GM12878 (cell line): ENCODE results near the gene TMEM186. TPM values are rescaled to one million over a fixed set of nuclear protein-coding genes. Genes with fewer than 3 reads are reported as not detected.

Experiments used
- ATAC-seq: fragments of 200-7000 bp; cut with Tn5 transposase; 3 replicates; pipeline ENCODE4 v1.9.1; 2020; ENCODE audit warnings: mild to moderate bottlenecking, moderate library complexity
- BruUV-seq: library from RNA; stranded (reverse); fragments of 400-500 nt; replicated peaks from 2 replicates; lab custom pipeline; 2021; lab: Mats Ljungman, UMichigan
- CTCF ChIA-PET: fragments of 300-600 bp; sonication (Branson Sonifier 250); formaldehyde crosslinking; extraction: SDS; loops from one replicate; lab custom pipeline; 2021; ENCODE audit warnings: inconsistent platforms; lab: Yijun Ruan, JAX
- POLR2A ChIA-PET: fragments of 350-600 bp; formaldehyde crosslinking; extraction: SDS; loops from one replicate; lab custom pipeline; 2021; ENCODE audit warnings: inconsistent platforms; lab: Charles Lee
- RAD21 ChIA-PET: fragments of 300-600 bp; sonication (Branson Sonifier 250); formaldehyde crosslinking; loops from one replicate; lab custom pipeline; 2023; ENCODE audit warnings: antibody characterized with exemption; ENCODE audit not compliant: unreplicated experiment; lab: Charles Lee
- SMC1A ChIA-PET: fragments of 300-600 bp; sonication (Branson Sonifier 250); formaldehyde crosslinking; loops from one replicate; lab custom pipeline; 2023; ENCODE audit not compliant: unreplicated experiment, uncharacterized antibody; lab: Charles Lee
- DNase-seq: peaks from one replicate; pipeline ENCODE4 v3.0.0-alpha.2; 2011; ENCODE audit warnings: low read depth, low spot score
- FAIRE-seq: peaks from 3 replicates; lab custom pipeline; 2011; peaks lifted over from hg19 to GRCh38; lab: Jason Lieb, UNC
- H2AFZ ChIP-seq: 2 replicates; pipeline ENCODE4 v1.6.0; 2011; ENCODE audit warnings: low read depth, low read length, control low read depth; ENCODE audit not compliant: control insufficient read depth
- H3K27ac ChIP-seq: 2 replicates; pipeline ENCODE4 v1.5.1; 2011; ENCODE audit warnings: control low read depth; ENCODE audit not compliant: control insufficient read depth, insufficient read depth
- H3K27me3 ChIP-seq, 2 experiments: replicated peaks in 1 of 2; 2 replicates each; pipeline versions ENCODE4 v1.6.0 to v1.6.1; 2011; ENCODE audit warnings: low read length in 1 of 2; ENCODE audit not compliant: control insufficient read depth in 2 of 2, insufficient read depth in 2 of 2
- H3K36me3 ChIP-seq, 2 experiments: 2 replicates each; pipeline ENCODE4 v1.5.1; 2011; ENCODE audit warnings: low read length in 1 of 2; ENCODE audit not compliant: control insufficient read depth in 2 of 2, insufficient read depth in 2 of 2
- H3K4me1 ChIP-seq: 2 replicates; pipeline ENCODE4 v1.6.1; 2011; ENCODE audit warnings: mild to moderate bottlenecking, low read length, moderate library complexity, mixed read lengths; ENCODE audit not compliant: control insufficient read depth, insufficient read depth
- H3K4me2 ChIP-seq: 2 replicates; pipeline ENCODE4 v1.6.0; 2011; ENCODE audit warnings: control low read depth; ENCODE audit not compliant: control insufficient read depth, insufficient read depth
- H3K4me3 ChIP-seq: fragments of 200-600 bp; sonication (generic); 2 replicates; pipeline ENCODE4 v1.5.1; 2016
- H3K79me2 ChIP-seq: 2 replicates; pipeline ENCODE4 v1.6.0; 2011; ENCODE audit warnings: low read length; ENCODE audit not compliant: control insufficient read depth, insufficient read depth
- H3K9ac ChIP-seq: 2 replicates; pipeline ENCODE4 v1.8.0; 2011; ENCODE audit warnings: low read length, control low read depth, mixed read lengths; ENCODE audit not compliant: control insufficient read depth, insufficient read depth
- H3K9me3 ChIP-seq: replicated peaks from 3 replicates; pipeline ENCODE4 v1.5.1; 2011; ENCODE audit warnings: mild to moderate bottlenecking, low read length; ENCODE audit not compliant: control insufficient read depth, insufficient read depth
- H4K20me1 ChIP-seq: 2 replicates; pipeline ENCODE4 v1.6.0; 2011; ENCODE audit not compliant: control insufficient read depth, insufficient read depth
- CBX3 ChIP-seq: fragments of 200-600 bp; sonication (generic); IDR thresholded peaks from 2 replicates; pipeline ENCODE4 v1.6.1; 2016; ENCODE audit warnings: low read depth, borderline replicate concordance
- HDAC2 ChIP-seq: fragments of 200-600 bp; sonication (generic); IDR thresholded peaks from 2 replicates; pipeline ENCODE4 v1.6.1; 2017
- IRF4 ChIP-seq: IDR thresholded peaks from 2 replicates; pipeline ENCODE4 v1.6.1; 2011; ENCODE audit warnings: low read depth, low read length
- NR2C2 ChIP-seq: IDR thresholded peaks from 2 replicates; pipeline ENCODE4 v1.6.1; 2011; ENCODE audit warnings: borderline replicate concordance, low read depth; ENCODE audit not compliant: control insufficient read depth, insufficient read length
- SMAD5 ChIP-seq: IDR thresholded peaks from 2 replicates; pipeline ENCODE4 v1.6.1; 2016; ENCODE audit warnings: antibody characterized with exemption, low read depth
- SMARCA5 ChIP-seq: fragments of 450-650 bp; IDR thresholded peaks from 2 replicates; pipeline ENCODE4 v1.6.1; 2017; ENCODE audit warnings: mild to moderate bottlenecking
- TCF7 ChIP-seq: IDR thresholded peaks from 2 replicates; pipeline ENCODE4 v1.6.1; 2014; ENCODE audit warnings: antibody characterized with exemption, borderline replicate concordance
- YY1 ChIP-seq: IDR thresholded peaks from 2 replicates; pipeline ENCODE4 v1.6.1; 2011; ENCODE audit warnings: low read depth, mild to moderate bottlenecking, low read length
- WGBS: methylation state at CpG from one replicate; pipeline ENCODE4 v1.1.6; 2016; ENCODE audit warnings: low lambda C conversion rate; ENCODE audit not compliant: insufficient replicate concordance, insufficient coverage; ENCODE audit errors: missing lambda C conversion rate; 5-methylcytosine and 5-hydroxymethylcytosine counted together
- in situ Hi-C: fragments of 300-500 bp; cut with MboI; formaldehyde crosslinking; loops from 9 replicates; pipeline ENCODE4 v1.14.3; 2018; ENCODE audit warnings: mixed read lengths
- intact Hi-C: fragments of 100-400 bp; cut with micrococcal nuclease; formaldehyde crosslinking; loops from one replicate; pipeline ENCODE4 v1.14.2; 2022; ENCODE audit not compliant: unreplicated experiment
- polyA plus RNA-seq, 11 experiments: library from polyadenylated mRNA; depleted of rRNA in 4 of 11; unstranded in 6 of 11; stranded (reverse) in 5 of 11; fragments of >200 nt; fragmentation: Nextera tagmentation in 4 of 11; fragmentation: Illumina TruSeq in 1 of 11; extraction: Ambion mirVana in 4 of 11; extraction: Trizol in 1 of 11; gene quantifications; 1 replicate in 1 of 11; 2 replicates in 10 of 11; pipeline versions ENCODE4 v1.2.1 to v1.2.3, GENCODE V29; 2011 to 2016; ENCODE audit warnings: inconsistent platforms in 2 of 11, missing spikeins in 2 of 11, low read depth in 1 of 11
- total RNA-seq, 4 experiments: library from RNA; depleted of rRNA in 3 of 4; stranded (reverse); fragments of >200 nt in 3 of 4; fragmentation: Illumina TruSeq in 1 of 4; extraction: Trizol in 1 of 4; gene quantifications; 2 replicates each; pipeline versions ENCODE4 v1.2.1 to v1.2.3, GENCODE V29; 2013 to 2021
- TF ChIP-seq, protein P1 (sequence below): fragments of 450-650 bp; formaldehyde crosslinking; IDR thresholded peaks from 2 replicates; pipeline ENCODE4 v1.4.0; 2022; ENCODE audit warnings: mild to moderate bottlenecking, moderate library complexity
- TF ChIP-seq, protein P2 (sequence below), 3 experiments: IDR thresholded peaks in 2 of 3; conservative IDR thresholded peaks in 1 of 3; 2 replicates each; pipeline ENCODE4 v1.5.1; 2011; ENCODE audit warnings: low read depth in 3 of 3, low read length in 3 of 3, mild to moderate bottlenecking in 3 of 3, control low read depth in 2 of 3, moderate library complexity in 2 of 3, inconsistent platforms in 1 of 3, mixed read lengths in 1 of 3; ENCODE audit not compliant: control insufficient read depth in 2 of 3, insufficient read depth in 1 of 3; ENCODE audit errors: extremely low read depth in 1 of 3
- TF ChIP-seq, protein P3 (sequence below): fragments of 450-650 bp; IDR thresholded peaks from 2 replicates; pipeline ENCODE4 v1.6.1; 2018; ENCODE audit warnings: borderline replicate concordance, mild to moderate bottlenecking; ENCODE audit not compliant: partially characterized antibody
- TF ChIP-seq, protein P4 (sequence below): fragments of 450-650 bp; IDR thresholded peaks from 2 replicates; pipeline ENCODE4 v1.6.1; 2016; ENCODE audit warnings: mild to moderate bottlenecking

The TMEM186 gene
- total and polyA plus RNA-seq, 10 of the 15 experiments (the other 5 are each of a cell fraction or from before 2014, with no cell fraction given), result 10.6 to 28.9 (median 17.0) TPM

DNA sequence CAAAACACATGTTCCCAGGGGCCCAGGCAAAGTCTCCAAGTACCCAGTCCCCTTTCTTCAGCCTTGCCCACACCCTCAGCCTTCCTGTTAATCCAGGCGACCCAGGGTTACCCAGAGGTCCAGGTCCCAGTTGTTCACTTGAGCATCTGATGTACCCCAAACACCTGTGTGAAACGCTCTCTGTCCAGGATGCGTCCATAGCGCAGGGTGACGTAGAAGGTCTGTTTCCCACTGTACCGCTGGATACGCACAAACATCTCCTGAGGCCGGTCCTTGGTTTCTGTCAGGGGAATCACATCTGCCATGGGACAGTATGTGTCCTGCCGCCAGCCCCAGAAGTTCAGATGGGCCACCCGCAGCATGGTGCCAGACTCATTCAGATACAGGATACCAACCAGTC lies 1.6 kb downstream of the TMEM186 start (continued):
- TF ChIP-seq, protein P1, sequence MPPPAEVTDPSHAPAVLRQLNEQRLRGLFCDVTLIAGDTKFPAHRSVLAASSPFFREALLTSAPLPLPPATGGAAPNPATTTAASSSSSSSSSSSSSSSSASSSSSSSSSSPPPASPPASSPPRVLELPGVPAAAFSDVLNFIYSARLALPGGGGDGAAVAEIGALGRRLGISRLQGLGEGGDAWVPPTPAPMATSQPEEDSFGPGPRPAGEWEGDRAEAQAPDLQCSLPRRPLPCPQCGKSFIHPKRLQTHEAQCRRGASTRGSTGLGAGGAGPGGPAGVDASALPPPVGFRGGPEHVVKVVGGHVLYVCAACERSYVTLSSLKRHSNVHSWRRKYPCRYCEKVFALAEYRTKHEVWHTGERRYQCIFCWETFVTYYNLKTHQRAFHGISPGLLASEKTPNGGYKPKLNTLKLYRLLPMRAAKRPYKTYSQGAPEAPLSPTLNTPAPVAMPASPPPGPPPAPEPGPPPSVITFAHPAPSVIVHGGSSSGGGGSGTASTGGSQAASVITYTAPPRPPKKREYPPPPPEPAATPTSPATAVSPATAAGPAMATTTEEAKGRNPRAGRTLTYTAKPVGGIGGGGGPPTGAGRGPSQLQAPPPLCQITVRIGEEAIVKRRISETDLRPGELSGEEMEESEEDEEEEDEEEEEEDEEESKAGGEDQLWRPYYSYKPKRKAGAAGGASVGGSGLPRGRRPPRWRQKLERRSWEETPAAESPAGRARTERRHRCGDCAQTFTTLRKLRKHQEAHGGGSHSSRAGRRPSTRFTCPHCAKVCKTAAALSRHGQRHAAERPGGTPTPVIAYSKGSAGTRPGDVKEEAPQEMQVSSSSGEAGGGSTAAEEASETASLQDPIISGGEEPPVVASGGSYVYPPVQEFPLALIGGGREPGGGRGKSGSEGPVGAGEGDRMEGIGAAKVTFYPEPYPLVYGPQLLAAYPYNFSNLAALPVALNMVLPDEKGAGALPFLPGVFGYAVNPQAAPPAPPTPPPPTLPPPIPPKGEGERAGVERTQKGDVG (CRISPR knock-in tag), result no peak
- TF ChIP-seq CBX3, result no peak

DNA sequence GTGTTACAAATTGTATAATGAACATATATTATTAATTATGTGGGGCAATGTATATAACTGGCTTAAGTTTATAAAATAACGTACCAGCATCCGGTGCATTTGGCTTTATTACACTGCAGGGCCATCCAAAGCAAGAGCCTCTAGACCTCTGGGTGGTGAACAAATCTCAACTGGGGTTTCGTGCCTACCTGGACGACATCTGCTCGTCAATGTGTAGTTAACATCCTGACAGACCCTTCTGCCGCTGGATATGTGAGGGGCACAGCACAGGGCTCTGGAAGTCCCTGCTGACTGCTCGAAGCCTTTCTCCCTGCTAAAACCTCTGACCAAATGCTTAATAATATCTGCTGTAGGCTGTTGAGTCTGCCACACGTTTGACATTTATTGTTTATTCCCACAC lies 2.3 kb downstream of the TMEM186 start:
- Histone ChIP-seq H3K9ac (no peak overlapping the region), H3K4me3 (no peak overlapping the region), H3K36me3 (no peaks in the 10 kb centered on the region; a peak in 1 of 4 replicates), H4K20me1 (no peaks in the 10 kb centered on the region), H3K9me3 (no peaks in the 10 kb centered on the region), H3K27ac (no peak overlapping the region), H3K4me1 (peaks cover 10% of the 10 kb centered on the region), H3K27me3 (no peaks in the 10 kb centered on the region), H3K79me2 (peaks cover 47% of the 10 kb centered on the region), H2AFZ (no peak overlapping the region), H3K4me2 (no peak overlapping the region)
- in situ Hi-C loops (loop anchor here (5.0 kb wide), 1 partner anchor 133 kb away; no protein-coding TSS in a partner anchor), intact Hi-C loops (loop anchor here (5.0 kb wide), 4 partner anchors 97 to 337 kb away; partner anchors contain the start of gene HAPSTR1)
- no peak for DNase-seq
- BruUV-seq, result no TSS peak
- ATAC-seq, result no peak
- CTCF ChIA-PET, result interaction anchor here (6.4 kb wide), 1 partner anchor 133 kb away, joined by 62 read pairs; no protein-coding TSS in a partner anchor
- POLR2A ChIA-PET, result no interaction called here
- no peak for FAIRE-seq
- SMC1A ChIA-PET, result no interaction called here
- 92% methylated on average over 8 of the region's 8 CpGs for WGBS
- RAD21 ChIA-PET, result no interaction called here
- TF ChIP-seq SMAD5, result no peak
- TF ChIP-seq YY1, result no peak
- no peak for TF ChIP-seq SMARCA5
- no peak for TF ChIP-seq NR2C2
- no peak for TF ChIP-seq TCF7
- no peak for TF ChIP-seq IRF4
- TF ChIP-seq HDAC2, result no peak
- TF ChIP-seq, protein P2, sequence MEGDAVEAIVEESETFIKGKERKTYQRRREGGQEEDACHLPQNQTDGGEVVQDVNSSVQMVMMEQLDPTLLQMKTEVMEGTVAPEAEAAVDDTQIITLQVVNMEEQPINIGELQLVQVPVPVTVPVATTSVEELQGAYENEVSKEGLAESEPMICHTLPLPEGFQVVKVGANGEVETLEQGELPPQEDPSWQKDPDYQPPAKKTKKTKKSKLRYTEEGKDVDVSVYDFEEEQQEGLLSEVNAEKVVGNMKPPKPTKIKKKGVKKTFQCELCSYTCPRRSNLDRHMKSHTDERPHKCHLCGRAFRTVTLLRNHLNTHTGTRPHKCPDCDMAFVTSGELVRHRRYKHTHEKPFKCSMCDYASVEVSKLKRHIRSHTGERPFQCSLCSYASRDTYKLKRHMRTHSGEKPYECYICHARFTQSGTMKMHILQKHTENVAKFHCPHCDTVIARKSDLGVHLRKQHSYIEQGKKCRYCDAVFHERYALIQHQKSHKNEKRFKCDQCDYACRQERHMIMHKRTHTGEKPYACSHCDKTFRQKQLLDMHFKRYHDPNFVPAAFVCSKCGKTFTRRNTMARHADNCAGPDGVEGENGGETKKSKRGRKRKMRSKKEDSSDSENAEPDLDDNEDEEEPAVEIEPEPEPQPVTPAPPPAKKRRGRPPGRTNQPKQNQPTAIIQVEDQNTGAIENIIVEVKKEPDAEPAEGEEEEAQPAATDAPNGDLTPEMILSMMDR (IDR thresholded peaks at IDR 0.05 in 2 of 3, conservative IDR thresholded peaks at IDR 0.05 in 1 of 3; ENCODE audit: control insufficient read depth in 2 of 3, extremely low read depth in 1 of 3, insufficient read depth in 1 of 3, low read depth in 3 of 3, low read length in 3 of 3), result no peak
- TF ChIP-seq, protein P3, sequence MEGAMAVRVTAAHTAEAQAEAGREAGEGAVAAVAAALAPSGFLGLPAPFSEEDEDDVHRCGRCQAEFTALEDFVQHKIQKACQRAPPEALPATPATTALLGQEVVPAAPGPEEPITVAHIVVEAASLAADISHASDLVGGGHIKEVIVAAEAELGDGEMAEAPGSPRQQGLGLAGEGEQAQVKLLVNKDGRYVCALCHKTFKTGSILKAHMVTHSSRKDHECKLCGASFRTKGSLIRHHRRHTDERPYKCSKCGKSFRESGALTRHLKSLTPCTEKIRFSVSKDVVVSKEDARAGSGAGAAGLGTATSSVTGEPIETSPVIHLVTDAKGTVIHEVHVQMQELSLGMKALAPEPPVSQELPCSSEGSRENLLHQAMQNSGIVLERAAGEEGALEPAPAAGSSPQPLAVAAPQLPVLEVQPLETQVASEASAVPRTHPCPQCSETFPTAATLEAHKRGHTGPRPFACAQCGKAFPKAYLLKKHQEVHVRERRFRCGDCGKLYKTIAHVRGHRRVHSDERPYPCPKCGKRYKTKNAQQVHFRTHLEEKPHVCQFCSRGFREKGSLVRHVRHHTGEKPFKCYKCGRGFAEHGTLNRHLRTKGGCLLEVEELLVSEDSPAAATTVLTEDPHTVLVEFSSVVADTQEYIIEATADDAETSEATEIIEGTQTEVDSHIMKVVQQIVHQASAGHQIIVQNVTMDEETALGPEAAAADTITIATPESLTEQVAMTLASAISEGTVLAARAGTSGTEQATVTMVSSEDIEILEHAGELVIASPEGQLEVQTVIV, result no peak
- TF ChIP-seq, protein P4, sequence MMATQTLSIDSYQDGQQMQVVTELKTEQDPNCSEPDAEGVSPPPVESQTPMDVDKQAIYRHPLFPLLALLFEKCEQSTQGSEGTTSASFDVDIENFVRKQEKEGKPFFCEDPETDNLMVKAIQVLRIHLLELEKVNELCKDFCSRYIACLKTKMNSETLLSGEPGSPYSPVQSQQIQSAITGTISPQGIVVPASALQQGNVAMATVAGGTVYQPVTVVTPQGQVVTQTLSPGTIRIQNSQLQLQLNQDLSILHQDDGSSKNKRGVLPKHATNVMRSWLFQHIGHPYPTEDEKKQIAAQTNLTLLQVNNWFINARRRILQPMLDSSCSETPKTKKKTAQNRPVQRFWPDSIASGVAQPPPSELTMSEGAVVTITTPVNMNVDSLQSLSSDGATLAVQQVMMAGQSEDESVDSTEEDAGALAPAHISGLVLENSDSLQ, result no peak
